Calu3 (cell line): ENCODE results near the gene MSI2. TPM values are rescaled to one million over a fixed set of nuclear protein-coding genes. Genes with fewer than 3 reads are reported as not detected.
A peak's percentile ranks its signal among the peaks of the same experiment; 100 is the strongest.

Experiments
- BruUV-seq: library from RNA; stranded (reverse); fragments of 400-500 nt; replicated peaks from 2 replicates; lab custom pipeline; 2021; lab: Mats Ljungman, UMichigan
- CTCF ChIA-PET: fragments of 300-600 bp; sonication (Branson Sonifier 250); formaldehyde crosslinking; loops from one replicate; lab custom pipeline; 2022; ENCODE audit warnings: antibody characterized with exemption; lab: Charles Lee
- DNase-seq: peaks from one replicate; pipeline ENCODE4 v3.0.0; 2022
- H3K27ac Mint-ChIP-seq: one replicate; pipeline ENCODE4 v1.8.0; 2022; ENCODE audit warnings: mixed read lengths; ENCODE audit not compliant: unreplicated experiment
- H3K27me3 Mint-ChIP-seq: one replicate; pipeline ENCODE4 v1.8.0; 2022; ENCODE audit warnings: mixed read lengths; ENCODE audit not compliant: unreplicated experiment
- H3K36me3 Mint-ChIP-seq: one replicate; pipeline ENCODE4 v1.8.0; 2022; ENCODE audit warnings: mild to moderate bottlenecking, moderate library complexity, mixed read lengths; ENCODE audit not compliant: insufficient read depth, unreplicated experiment
- H3K4me1 Mint-ChIP-seq: one replicate; pipeline ENCODE4 v1.8.0; 2022; ENCODE audit warnings: mild to moderate bottlenecking, low read depth, mixed read lengths; ENCODE audit not compliant: unreplicated experiment
- H3K4me3 Mint-ChIP-seq: one replicate; pipeline ENCODE4 v1.8.0; 2022; ENCODE audit warnings: mild to moderate bottlenecking, low read depth, moderate library complexity, mixed read lengths; ENCODE audit not compliant: unreplicated experiment
- H3K9me3 Mint-ChIP-seq: one replicate; pipeline ENCODE4 v1.8.0; 2022; ENCODE audit warnings: low read depth, mixed read lengths; ENCODE audit not compliant: unreplicated experiment
- CTCF ChIP-seq: fragments of 200-600 bp; IDR thresholded peaks from one replicate; pipeline ENCODE4 v1.8.0; 2022; ENCODE audit warnings: antibody characterized with exemption; ENCODE audit not compliant: unreplicated experiment
- intact Hi-C: fragments of 100-400 bp; cut with micrococcal nuclease; formaldehyde crosslinking; loops from one replicate; pipeline ENCODE4 v1.10.0; 2022; ENCODE audit not compliant: unreplicated experiment
- total RNA-seq: library from RNA; stranded (reverse); gene quantifications from 2 replicates; pipeline ENCODE4 v1.2.3, GENCODE V29; 2022

MSI2 gene
- total RNA-seq, 1 experiment from 2014 or later: 66.4 TPM

- no peak overlapping the region for H3K4me3 Mint-ChIP-seq
- H3K27ac Mint-ChIP-seq: no peak overlapping the region
- intact Hi-C loops: loop anchor here (5.0 to 10.0 kb wide), 2 partner anchors 434 to 507 kb away; partner anchors contain the start of gene CCDC182
- TF ChIP-seq CTCF: no peak
- H3K27me3 Mint-ChIP-seq: peaks cover 35% of the 10 kb centered on the region
- DNase-seq: no peak
- CTCF ChIA-PET: interaction anchor here (0.7 kb wide), 1 partner anchor 180 kb away, joined by 4 read pairs; no protein-coding TSS in a partner anchor
- peaks cover 9% of the 10 kb centered on the region for H3K4me1 Mint-ChIP-seq
- no TSS peak for BruUV-seq
- H3K36me3 Mint-ChIP-seq: no peaks in the 10 kb centered on the region
- H3K9me3 Mint-ChIP-seq: no peaks in the 10 kb centered on the region
These were observed 15.7 kb upstream of the MSI2 start for GRCh38 chr17:57240648-57241047.

GRCh38 chr17:57242148-57242547 lies 14.2 kb upstream of the MSI2 start:
- no peaks in the 10 kb centered on the region for H3K36me3 Mint-ChIP-seq
- H3K9me3 Mint-ChIP-seq: no peaks in the 10 kb centered on the region
- intact Hi-C loops: loop anchor here (5.0 to 10.0 kb wide), 2 partner anchors 433 to 505 kb away; partner anchors contain the start of gene CCDC182
- TF ChIP-seq CTCF: no peak
- H3K4me1 Mint-ChIP-seq: peaks cover 9% of the 10 kb centered on the region
- H3K27ac Mint-ChIP-seq: no peak overlapping the region
- DNase-seq: no peak
- H3K27me3 Mint-ChIP-seq: peaks cover 23% of the 10 kb centered on the region
- no TSS peak for BruUV-seq
- no peak overlapping the region for H3K4me3 Mint-ChIP-seq
- CTCF ChIA-PET: no interaction called here

GRCh38 chr17:57243171-57243622 lies 13.1 kb upstream of the MSI2 start:
- no peaks in the 10 kb centered on the region for H3K9me3 Mint-ChIP-seq

GRCh38 chr17:57245786-57246185 lies 10.5 kb upstream of the MSI2 start:
- CTCF ChIA-PET: no interaction called here
- H3K27ac Mint-ChIP-seq: no peak overlapping the region
- TF ChIP-seq CTCF: no peak
- no peaks in the 10 kb centered on the region for H3K36me3 Mint-ChIP-seq
- intact Hi-C loops: loop anchor here (10.0 kb wide), 1 partner anchor 429 kb away; no protein-coding TSS in a partner anchor
- peaks cover 14% of the 10 kb centered on the region for H3K27me3 Mint-ChIP-seq
- H3K4me3 Mint-ChIP-seq: no peak overlapping the region
- DNase-seq: no peak
- no TSS peak for BruUV-seq
- peaks cover 6% of the 10 kb centered on the region for H3K9me3 Mint-ChIP-seq
- H3K4me1 Mint-ChIP-seq: peaks cover 9% of the 10 kb centered on the region

More at GRCh38 chr17:57243171-57243622, 13.1 kb upstream of the MSI2 start:
- intact Hi-C loops: loop anchor here (1.0 to 10.0 kb wide), 3 partner anchors 197 to 504 kb away; partner anchors contain the start of gene CCDC182
- peak; percentile 65 for DNase-seq
- Mint-ChIP-seq H3K27me3 (peaks cover 17% of the 10 kb centered on the region), H3K4me1 (peaks cover 9% of the 10 kb centered on the region), H3K36me3 (no peaks in the 10 kb centered on the region), H3K27ac (peak overlapping the region; percentile 54), H3K4me3 (no peak overlapping the region)
- peak; percentile 94 for TF ChIP-seq CTCF
- BruUV-seq: no TSS peak
- CTCF ChIA-PET: interaction anchor here (0.7 to 2.3 kb wide), 11 partner anchors 13 to 504 kb away, joined by 3 to 33 read pairs (median 4); partner anchors contain the start of gene MSI2
